H1 (cell line): Measurements from ENCODE around the gene RNF214.
"Not testable (repeated sequence)": the region's sequence is repeated elsewhere in the genome, so short reads cannot be mapped to it uniquely, and the experiment has no call there.

Source experiments
- BACH1 ChIP-seq: IDR thresholded peaks from 2 replicates; pipeline ENCODE4 v1.6.1; 2012; ENCODE audit warnings: low read length, improper control_type of control experiment
- CBX8 ChIP-seq: fragments of 300-800, 300-1000 bp; sonication (generic); IDR thresholded peaks from 2 replicates; pipeline ENCODE4 v1.7.1; 2016; ENCODE audit warnings: low read depth, low read length, borderline replicate concordance
- FOSL1 ChIP-seq: IDR thresholded peaks from 2 replicates; pipeline ENCODE4 v1.6.1; 2011; ENCODE audit warnings: mild to moderate bottlenecking, low read depth, low read length, moderate library complexity; ENCODE audit not compliant: insufficient read depth
- KDM1A ChIP-seq: fragments of 200-600, 300-600 bp; sonication (generic); IDR thresholded peaks from 2 replicates; pipeline ENCODE4 v1.7.1; 2016; ENCODE audit warnings: mild to moderate bottlenecking, low read length, borderline replicate concordance
- POLR2A ChIP-seq, 2 experiments: IDR thresholded peaks; 1 replicate in 1 of 2; 2 replicates in 1 of 2; pipeline ENCODE4 v1.6.1; 2011; ENCODE audit warnings: low read depth in 2 of 2, low read length in 2 of 2, mild to moderate bottlenecking in 2 of 2; ENCODE audit errors: control extremely low read depth in 1 of 2
- POLR2AphosphoS5 ChIP-seq: IDR thresholded peaks from 2 replicates; pipeline ENCODE4 v1.6.1; 2011; ENCODE audit warnings: low read depth, low read length
- POU5F1 ChIP-seq: IDR thresholded peaks from 2 replicates; pipeline ENCODE4 v1.6.1; 2011; ENCODE audit warnings: low read depth, mild to moderate bottlenecking, low read length, moderate library complexity
- SIN3A ChIP-seq, 2 experiments: IDR thresholded peaks in 1 of 2; conservative IDR thresholded peaks in 1 of 2; 2 replicates each; pipeline ENCODE4 v1.6.1; 2011 to 2012; ENCODE audit warnings: low read length in 2 of 2, improper control_type of control experiment in 1 of 2, low read depth in 1 of 2, mild to moderate bottlenecking in 1 of 2
- TAF1 ChIP-seq: IDR thresholded peaks from 2 replicates; pipeline ENCODE4 v1.6.1; 2011; ENCODE audit warnings: mild to moderate bottlenecking, low read depth, low read length
- TF ChIP-seq, protein P1 (sequence below), 3 experiments: IDR thresholded peaks; 1 replicate in 2 of 3; 2 replicates in 1 of 3; pipeline versions ENCODE4 v1.5.1 to v1.6.1; 2011; ENCODE audit warnings: low read length in 3 of 3, mild to moderate bottlenecking in 3 of 3, inconsistent platforms in 2 of 3, low read depth in 1 of 3, moderate library complexity in 1 of 3; ENCODE audit not compliant: insufficient read depth in 1 of 3; ENCODE audit errors: control extremely low read depth in 1 of 3
- TF ChIP-seq, protein P2 (sequence below): IDR thresholded peaks from 2 replicates; pipeline ENCODE4 v1.6.1; 2012; ENCODE audit warnings: inconsistent platforms

DNA sequence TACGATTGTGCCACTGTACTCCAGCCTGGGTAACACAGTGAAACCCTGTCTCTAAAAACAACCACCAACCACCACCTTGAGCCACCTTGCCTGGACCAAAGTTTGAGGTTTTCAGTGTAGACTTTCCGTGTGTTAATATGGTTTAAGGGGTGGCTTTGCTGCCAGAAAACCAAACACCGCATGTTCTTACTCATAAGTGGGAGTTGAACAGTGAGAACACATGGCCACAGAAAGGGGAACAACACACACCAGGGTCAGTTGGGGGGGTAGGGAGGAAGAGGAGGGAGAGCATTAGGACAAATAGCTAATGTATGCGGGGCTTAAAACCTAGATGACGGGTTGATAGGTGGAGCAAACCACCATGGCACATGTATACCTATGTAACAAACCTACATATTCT lies 39.7 kb downstream of the RNF214 start:
- TF ChIP-seq SIN3A (conservative IDR thresholded peaks at IDR 0.05 in 1 of 2, IDR thresholded peaks at IDR 0.05 in 1 of 2; ENCODE audit: low read depth in 1 of 2, low read length in 2 of 2); POU5F1; CBX8; FOSL1; TAF1; POLR2AphosphoS5; POLR2A (IDR thresholded peaks at IDR 0.05; ENCODE audit: control extremely low read depth in 1 of 2, low read depth in 2 of 2, low read length in 2 of 2); KDM1A; BACH1: not testable (repeated sequence)
- TF ChIP-seq, protein P1, sequence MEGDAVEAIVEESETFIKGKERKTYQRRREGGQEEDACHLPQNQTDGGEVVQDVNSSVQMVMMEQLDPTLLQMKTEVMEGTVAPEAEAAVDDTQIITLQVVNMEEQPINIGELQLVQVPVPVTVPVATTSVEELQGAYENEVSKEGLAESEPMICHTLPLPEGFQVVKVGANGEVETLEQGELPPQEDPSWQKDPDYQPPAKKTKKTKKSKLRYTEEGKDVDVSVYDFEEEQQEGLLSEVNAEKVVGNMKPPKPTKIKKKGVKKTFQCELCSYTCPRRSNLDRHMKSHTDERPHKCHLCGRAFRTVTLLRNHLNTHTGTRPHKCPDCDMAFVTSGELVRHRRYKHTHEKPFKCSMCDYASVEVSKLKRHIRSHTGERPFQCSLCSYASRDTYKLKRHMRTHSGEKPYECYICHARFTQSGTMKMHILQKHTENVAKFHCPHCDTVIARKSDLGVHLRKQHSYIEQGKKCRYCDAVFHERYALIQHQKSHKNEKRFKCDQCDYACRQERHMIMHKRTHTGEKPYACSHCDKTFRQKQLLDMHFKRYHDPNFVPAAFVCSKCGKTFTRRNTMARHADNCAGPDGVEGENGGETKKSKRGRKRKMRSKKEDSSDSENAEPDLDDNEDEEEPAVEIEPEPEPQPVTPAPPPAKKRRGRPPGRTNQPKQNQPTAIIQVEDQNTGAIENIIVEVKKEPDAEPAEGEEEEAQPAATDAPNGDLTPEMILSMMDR (IDR thresholded peaks at IDR 0.05; ENCODE audit: control extremely low read depth in 1 of 3, insufficient read depth in 1 of 3, low read depth in 1 of 3, low read length in 3 of 3), result not testable (repeated sequence)
- TF ChIP-seq, protein P2, sequence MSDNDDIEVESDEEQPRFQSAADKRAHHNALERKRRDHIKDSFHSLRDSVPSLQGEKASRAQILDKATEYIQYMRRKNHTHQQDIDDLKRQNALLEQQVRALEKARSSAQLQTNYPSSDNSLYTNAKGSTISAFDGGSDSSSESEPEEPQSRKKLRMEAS, result not testable (repeated sequence)
